Liver (tissue), 9 donors: ENCODE results near the gene UGT1A6. TPM values are rescaled to one million over a fixed set of nuclear protein-coding genes. Genes with fewer than 3 reads are reported as not detected.
A peak's percentile ranks its signal among the peaks of the same experiment; 100 is the strongest.

Source experiments
- DNase-seq: peaks from one replicate; pipeline ENCODE4 v3.0.0-alpha.2; 2017; ENCODE audit warnings: low spot score
- H3K27ac ChIP-seq, 2 donors: one replicate each; pipeline ENCODE4 v1.7.0; 2013; ENCODE audit warnings: inconsistent platforms in 2 of 2, low read length in 2 of 2, control low read depth in 1 of 2, low read depth in 1 of 2, mild to moderate bottlenecking in 1 of 2
- H3K27me3 ChIP-seq, 4 donors: one replicate each; pipeline versions ENCODE4 v1.6.1 to v1.7.0; 2013; ENCODE audit warnings: low read length in 3 of 4, inconsistent platforms in 1 of 4, mild to moderate bottlenecking in 1 of 4, moderate library complexity in 1 of 4; ENCODE audit not compliant: control insufficient read depth in 4 of 4, insufficient read depth in 4 of 4
- H3K36me3 ChIP-seq, 4 donors: one replicate each; pipeline versions ENCODE4 v1.6.1 to v1.7.0; 2013; ENCODE audit warnings: low read length in 3 of 4, mild to moderate bottlenecking in 3 of 4, low read depth in 1 of 4, moderate library complexity in 1 of 4; ENCODE audit not compliant: control insufficient read depth in 4 of 4, insufficient read depth in 3 of 4
- H3K4me1 ChIP-seq, 4 donors: one replicate each; pipeline versions ENCODE4 v1.6.1 to v1.7.0; 2013; ENCODE audit warnings: low read length in 3 of 4, mild to moderate bottlenecking in 3 of 4, moderate library complexity in 1 of 4; ENCODE audit not compliant: control insufficient read depth in 4 of 4, insufficient read depth in 4 of 4
- H3K4me3 ChIP-seq, 3 donors: one replicate each; pipeline versions ENCODE4 v1.6.1 to v1.7.0; 2013; ENCODE audit warnings: low read length in 3 of 3, control low read depth in 1 of 3, low read depth in 1 of 3, mild to moderate bottlenecking in 1 of 3
- H3K9ac ChIP-seq, 2 donors: one replicate each; pipeline ENCODE4 v1.7.0; 2013; ENCODE audit warnings: low read length in 2 of 2, mild to moderate bottlenecking in 2 of 2, moderate library complexity in 2 of 2, control low read depth in 1 of 2, low read depth in 1 of 2
- H3K9me3 ChIP-seq, 4 donors: one replicate each; pipeline versions ENCODE4 v1.6.1 to v1.7.0; 2013; ENCODE audit warnings: low read length in 3 of 4; ENCODE audit not compliant: control insufficient read depth in 4 of 4
- EGR1 ChIP-seq, 2 donors: IDR thresholded peaks; 2 replicates each; pipeline ENCODE4 v1.6.1; 2016 to 2018; ENCODE audit warnings: antibody characterized with exemption in 2 of 2, low read depth in 2 of 2
- FOXA1 ChIP-seq: IDR thresholded peaks from 2 replicates; pipeline ENCODE4 v1.6.1; 2016; ENCODE audit warnings: antibody characterized with exemption
- FOXA2 ChIP-seq: IDR thresholded peaks from 2 replicates; pipeline ENCODE4 v1.6.1; 2016; ENCODE audit warnings: antibody characterized with exemption
- GABPA ChIP-seq, 2 donors: IDR thresholded peaks in 1 of 2; conservative IDR thresholded peaks in 1 of 2; 2 replicates each; pipeline ENCODE4 v1.6.1; 2016; ENCODE audit warnings: antibody characterized with exemption in 2 of 2, mild to moderate bottlenecking in 1 of 2, moderate library complexity in 1 of 2
- HNF4A ChIP-seq, 2 donors: conservative IDR thresholded peaks; 2 replicates each; pipeline ENCODE4 v1.6.1; 2016; ENCODE audit warnings: antibody characterized with exemption in 2 of 2, mild to moderate bottlenecking in 2 of 2
- HNF4G ChIP-seq: IDR thresholded peaks from 2 replicates; pipeline ENCODE4 v1.6.1; 2016; ENCODE audit warnings: antibody characterized with exemption
- JUND ChIP-seq, 2 donors: IDR thresholded peaks; 2 replicates each; pipeline ENCODE4 v1.6.1; 2016; ENCODE audit warnings: antibody characterized with exemption in 2 of 2
- NR2F2 ChIP-seq: IDR thresholded peaks from 2 replicates; pipeline ENCODE4 v1.6.1; 2016; ENCODE audit warnings: antibody characterized with exemption
- RAD21 ChIP-seq, 2 donors: IDR thresholded peaks; 2 replicates each; pipeline ENCODE4 v1.6.1; 2016; ENCODE audit warnings: antibody characterized with exemption in 2 of 2, mild to moderate bottlenecking in 2 of 2
- RXRA ChIP-seq, 2 donors: IDR thresholded peaks; 2 replicates each; pipeline ENCODE4 v1.6.1; 2017 to 2018; ENCODE audit warnings: antibody characterized with exemption in 2 of 2, mild to moderate bottlenecking in 1 of 2
- SP1 ChIP-seq: IDR thresholded peaks from 2 replicates; pipeline ENCODE4 v1.6.1; 2018; ENCODE audit warnings: antibody characterized with exemption, mild to moderate bottlenecking
- TAF1 ChIP-seq: conservative IDR thresholded peaks from 2 replicates; pipeline ENCODE4 v1.6.1; 2016; ENCODE audit warnings: antibody characterized with exemption, mild to moderate bottlenecking
- WGBS: extraction: QIAGEN DNeasy Blood & Tissue Kit; methylation state at CpG from one replicate; pipeline ENCODE4 v1.1.7; 2013; 5-methylcytosine and 5-hydroxymethylcytosine counted together
- polyA plus RNA-seq, 2 donors: library from polyadenylated mRNA; stranded (reverse) in 1 of 2; unstranded in 1 of 2; fragments of 200-250 nt in 1 of 2; fragments of >200 nt in 1 of 2; fragmentation: Nextera tagmentation in 1 of 2; extraction: Ambion mirVana in 1 of 2; gene quantifications; one replicate each; pipeline versions ENCODE4 v1.2.1 to v1.2.3, GENCODE V29; 2013 to 2015
- total RNA-seq, 2 donors: library from RNA; depleted of rRNA; stranded (reverse); fragments of >200 nt; gene quantifications; one replicate each; pipeline ENCODE4 v1.2.3, GENCODE V29; 2014
- TF ChIP-seq, protein P1 (sequence below): IDR thresholded peaks from 2 replicates; pipeline ENCODE4 v1.6.1; 2016; ENCODE audit warnings: antibody characterized with exemption, mild to moderate bottlenecking
- TF ChIP-seq, protein P2 (sequence below): IDR thresholded peaks from 2 replicates; pipeline ENCODE4 v1.6.1; 2016; ENCODE audit warnings: antibody characterized with exemption
- TF ChIP-seq, protein P3 (sequence below): fragments of 150-350 bp; IDR thresholded peaks from 2 replicates; pipeline ENCODE4 v1.5.1; 2017; ENCODE audit warnings: improper control_type of control experiment, low read depth, low read length; ENCODE audit not compliant: missing input control
- TF ChIP-seq, protein P4 (sequence below): IDR thresholded peaks from 2 replicates; pipeline ENCODE4 v1.6.1; 2016; ENCODE audit warnings: antibody characterized with exemption
- donor health status: healthy.
- donor health status: healthy.
- donor health status: healthy.
- donor health status: healthy.
- donor health status: healthy.

Gene UGT1A6
- total and polyA plus RNA-seq, 4 donors, result 33.4 to 103 (median 46.5) TPM; not detected in 1

DNA sequence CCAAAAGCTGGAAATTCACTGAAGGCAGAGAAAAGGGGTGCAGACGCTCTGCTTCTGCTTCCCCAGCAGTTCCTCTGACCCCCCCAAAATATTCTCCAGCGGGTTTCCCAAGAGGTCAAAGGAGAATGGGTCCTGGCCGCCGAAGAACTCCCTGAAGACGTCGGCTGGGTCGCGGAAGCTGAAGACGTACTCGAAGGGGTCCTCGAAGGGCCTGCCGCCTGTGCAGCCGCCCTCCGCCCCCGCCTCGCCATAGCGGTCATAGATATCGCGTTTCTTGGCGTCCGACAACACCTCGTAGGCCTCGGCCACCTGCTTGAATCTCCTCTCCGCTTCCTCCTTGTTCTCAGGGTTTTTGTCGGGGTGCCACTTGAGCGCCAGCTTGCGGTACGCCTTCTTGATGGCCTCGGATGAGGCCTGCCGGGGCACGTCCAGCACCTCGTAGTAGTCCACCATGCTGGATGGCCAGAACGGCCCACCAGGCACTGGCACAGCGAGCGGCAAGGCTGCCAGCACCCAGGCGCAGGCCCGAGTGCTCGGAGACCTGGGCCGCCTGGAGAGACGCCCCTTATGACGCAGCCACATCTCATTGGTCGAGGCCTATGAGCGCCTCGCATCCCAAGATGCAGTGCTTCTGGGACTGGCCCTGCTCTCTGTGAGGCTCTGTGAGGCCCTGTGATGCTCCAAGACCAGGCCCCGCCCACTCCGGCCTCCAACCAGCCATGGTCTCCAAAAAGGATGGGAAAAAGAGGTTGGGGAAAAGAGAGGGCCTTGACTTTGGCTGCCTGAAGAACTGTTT lies 51.0 kb downstream of the UGT1A6 start:
- Histone ChIP-seq H3K4me3 (no peak overlapping the region), H3K9ac (no peak overlapping the region), H3K36me3 (peaks cover 0 to 4% (median 2%) of the 10 kb centered on the region in 4 donors), H3K27me3 (no peaks in the 10 kb centered on the region), H3K4me1 (peaks cover 17 to 70% (median 40%) of the 10 kb centered on the region in 4 donors), H3K9me3 (no peaks in the 10 kb centered on the region), H3K27ac (no peak overlapping the region)
- no peak for DNase-seq
- 96% methylated on average over 46 of the region's 46 CpGs for WGBS
- no peak for TF ChIP-seq JUND (IDR thresholded peaks at IDR 0.05)
- no peak for TF ChIP-seq RAD21 (IDR thresholded peaks at IDR 0.05)
- no peak for TF ChIP-seq NR2F2
- no peak for TF ChIP-seq EGR1 (IDR thresholded peaks at IDR 0.05; ENCODE audit: low read depth in 2 of 2)
- TF ChIP-seq GABPA (IDR thresholded peaks at IDR 0.05 in 1 of 2, conservative IDR thresholded peaks at IDR 0.05 in 1 of 2), result no peak
- TF ChIP-seq, protein P1, sequence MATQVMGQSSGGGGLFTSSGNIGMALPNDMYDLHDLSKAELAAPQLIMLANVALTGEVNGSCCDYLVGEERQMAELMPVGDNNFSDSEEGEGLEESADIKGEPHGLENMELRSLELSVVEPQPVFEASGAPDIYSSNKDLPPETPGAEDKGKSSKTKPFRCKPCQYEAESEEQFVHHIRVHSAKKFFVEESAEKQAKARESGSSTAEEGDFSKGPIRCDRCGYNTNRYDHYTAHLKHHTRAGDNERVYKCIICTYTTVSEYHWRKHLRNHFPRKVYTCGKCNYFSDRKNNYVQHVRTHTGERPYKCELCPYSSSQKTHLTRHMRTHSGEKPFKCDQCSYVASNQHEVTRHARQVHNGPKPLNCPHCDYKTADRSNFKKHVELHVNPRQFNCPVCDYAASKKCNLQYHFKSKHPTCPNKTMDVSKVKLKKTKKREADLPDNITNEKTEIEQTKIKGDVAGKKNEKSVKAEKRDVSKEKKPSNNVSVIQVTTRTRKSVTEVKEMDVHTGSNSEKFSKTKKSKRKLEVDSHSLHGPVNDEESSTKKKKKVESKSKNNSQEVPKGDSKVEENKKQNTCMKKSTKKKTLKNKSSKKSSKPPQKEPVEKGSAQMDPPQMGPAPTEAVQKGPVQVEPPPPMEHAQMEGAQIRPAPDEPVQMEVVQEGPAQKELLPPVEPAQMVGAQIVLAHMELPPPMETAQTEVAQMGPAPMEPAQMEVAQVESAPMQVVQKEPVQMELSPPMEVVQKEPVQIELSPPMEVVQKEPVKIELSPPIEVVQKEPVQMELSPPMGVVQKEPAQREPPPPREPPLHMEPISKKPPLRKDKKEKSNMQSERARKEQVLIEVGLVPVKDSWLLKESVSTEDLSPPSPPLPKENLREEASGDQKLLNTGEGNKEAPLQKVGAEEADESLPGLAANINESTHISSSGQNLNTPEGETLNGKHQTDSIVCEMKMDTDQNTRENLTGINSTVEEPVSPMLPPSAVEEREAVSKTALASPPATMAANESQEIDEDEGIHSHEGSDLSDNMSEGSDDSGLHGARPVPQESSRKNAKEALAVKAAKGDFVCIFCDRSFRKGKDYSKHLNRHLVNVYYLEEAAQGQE, result no peak
- no peak for TF ChIP-seq HNF4G
- TF ChIP-seq, protein P2, sequence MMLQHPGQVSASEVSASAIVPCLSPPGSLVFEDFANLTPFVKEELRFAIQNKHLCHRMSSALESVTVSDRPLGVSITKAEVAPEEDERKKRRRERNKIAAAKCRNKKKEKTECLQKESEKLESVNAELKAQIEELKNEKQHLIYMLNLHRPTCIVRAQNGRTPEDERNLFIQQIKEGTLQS, result no peak
- no peak for TF ChIP-seq RXRA (IDR thresholded peaks at IDR 0.05)
- TF ChIP-seq TAF1, result no peak
- no peak for TF ChIP-seq SP1

DNA sequence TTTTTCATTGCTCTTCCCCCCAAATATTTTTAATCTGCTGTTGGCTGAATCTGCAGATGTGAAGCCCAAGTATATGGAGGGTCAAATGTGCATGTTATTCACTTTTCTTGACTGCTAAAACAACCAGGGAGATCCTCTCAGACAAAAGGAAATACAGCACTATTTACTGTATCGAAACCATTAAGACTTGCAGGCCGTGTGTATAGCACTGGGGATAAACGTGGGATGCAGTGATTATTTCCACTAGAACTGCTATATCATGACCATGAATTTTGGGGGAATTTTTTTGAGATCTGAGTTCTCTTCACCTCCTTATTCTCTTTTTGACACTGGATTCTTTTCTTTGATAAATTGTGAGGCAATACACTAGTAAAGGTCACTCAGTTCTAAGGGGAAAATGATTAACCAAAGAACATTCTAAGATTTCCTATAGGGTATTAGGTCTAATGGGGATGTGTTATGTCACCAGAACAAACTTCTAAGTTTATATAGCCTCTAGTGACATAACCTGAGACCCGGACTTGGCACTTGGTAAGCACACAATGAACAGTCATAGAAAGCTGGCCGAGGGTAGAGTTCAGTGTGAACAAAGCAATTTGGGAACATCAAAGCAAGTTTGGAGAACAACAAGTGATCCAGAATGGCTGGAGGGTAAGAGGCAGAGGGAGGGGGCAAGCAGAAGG lies 52.5 kb downstream of the UGT1A6 start:
- peaks cover 0 to 4% (median 2%) of the 10 kb centered on the region in 4 donors for H3K36me3 ChIP-seq
- DNase-seq, result no peak
- peak overlapping the region; percentile 49 to 65 for H3K27ac ChIP-seq
- H3K9ac ChIP-seq, result no peak overlapping the region
- H3K27me3 ChIP-seq, result no peaks in the 10 kb centered on the region
- no peaks in the 10 kb centered on the region for H3K9me3 ChIP-seq
- 36% methylated on average over 5 of the region's 5 CpGs for WGBS
- H3K4me1 ChIP-seq, result peaks cover 16 to 64% (median 39%) of the 10 kb centered on the region in 4 donors
- peak overlapping the region in 1 of 3 donors; percentile 22 for H3K4me3 ChIP-seq
- peak; percentile 96 to 98 for TF ChIP-seq RXRA (IDR thresholded peaks at IDR 0.05)
- TF ChIP-seq, protein P3, sequence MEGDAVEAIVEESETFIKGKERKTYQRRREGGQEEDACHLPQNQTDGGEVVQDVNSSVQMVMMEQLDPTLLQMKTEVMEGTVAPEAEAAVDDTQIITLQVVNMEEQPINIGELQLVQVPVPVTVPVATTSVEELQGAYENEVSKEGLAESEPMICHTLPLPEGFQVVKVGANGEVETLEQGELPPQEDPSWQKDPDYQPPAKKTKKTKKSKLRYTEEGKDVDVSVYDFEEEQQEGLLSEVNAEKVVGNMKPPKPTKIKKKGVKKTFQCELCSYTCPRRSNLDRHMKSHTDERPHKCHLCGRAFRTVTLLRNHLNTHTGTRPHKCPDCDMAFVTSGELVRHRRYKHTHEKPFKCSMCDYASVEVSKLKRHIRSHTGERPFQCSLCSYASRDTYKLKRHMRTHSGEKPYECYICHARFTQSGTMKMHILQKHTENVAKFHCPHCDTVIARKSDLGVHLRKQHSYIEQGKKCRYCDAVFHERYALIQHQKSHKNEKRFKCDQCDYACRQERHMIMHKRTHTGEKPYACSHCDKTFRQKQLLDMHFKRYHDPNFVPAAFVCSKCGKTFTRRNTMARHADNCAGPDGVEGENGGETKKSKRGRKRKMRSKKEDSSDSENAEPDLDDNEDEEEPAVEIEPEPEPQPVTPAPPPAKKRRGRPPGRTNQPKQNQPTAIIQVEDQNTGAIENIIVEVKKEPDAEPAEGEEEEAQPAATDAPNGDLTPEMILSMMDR, result no peak
- no peak for TF ChIP-seq NR2F2
- TF ChIP-seq, protein P4, sequence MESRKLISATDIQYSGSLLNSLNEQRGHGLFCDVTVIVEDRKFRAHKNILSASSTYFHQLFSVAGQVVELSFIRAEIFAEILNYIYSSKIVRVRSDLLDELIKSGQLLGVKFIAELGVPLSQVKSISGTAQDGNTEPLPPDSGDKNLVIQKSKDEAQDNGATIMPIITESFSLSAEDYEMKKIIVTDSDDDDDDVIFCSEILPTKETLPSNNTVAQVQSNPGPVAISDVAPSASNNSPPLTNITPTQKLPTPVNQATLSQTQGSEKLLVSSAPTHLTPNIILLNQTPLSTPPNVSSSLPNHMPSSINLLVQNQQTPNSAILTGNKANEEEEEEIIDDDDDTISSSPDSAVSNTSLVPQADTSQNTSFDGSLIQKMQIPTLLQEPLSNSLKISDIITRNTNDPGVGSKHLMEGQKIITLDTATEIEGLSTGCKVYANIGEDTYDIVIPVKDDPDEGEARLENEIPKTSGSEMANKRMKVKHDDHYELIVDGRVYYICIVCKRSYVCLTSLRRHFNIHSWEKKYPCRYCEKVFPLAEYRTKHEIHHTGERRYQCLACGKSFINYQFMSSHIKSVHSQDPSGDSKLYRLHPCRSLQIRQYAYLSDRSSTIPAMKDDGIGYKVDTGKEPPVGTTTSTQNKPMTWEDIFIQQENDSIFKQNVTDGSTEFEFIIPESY, result peak; percentile 87
- peak; percentile 97 to 98 for TF ChIP-seq HNF4A (conservative IDR thresholded peaks at IDR 0.05)
- TF ChIP-seq, protein P1, result peak; percentile 59
- TF ChIP-seq SP1, result peak; percentile 94
- peak; percentile 72 for TF ChIP-seq FOXA2
- no peak for TF ChIP-seq FOXA1
- peak in 1 of 2 donors; percentile 17 for TF ChIP-seq GABPA (IDR thresholded peaks at IDR 0.05 in 1 of 2, conservative IDR thresholded peaks at IDR 0.05 in 1 of 2)
- TF ChIP-seq JUND (IDR thresholded peaks at IDR 0.05), result peak; percentile 88 to 90
- TF ChIP-seq, protein P2, result peak; percentile 32
- TF ChIP-seq EGR1 (IDR thresholded peaks at IDR 0.05; ENCODE audit: low read depth in 2 of 2), result peak; percentile 50 to 59
- peak; percentile 86 for TF ChIP-seq HNF4G
- TF ChIP-seq RAD21 (IDR thresholded peaks at IDR 0.05), result peak; percentile 37 to 55
